AG04449 (cell line): Measurements from ENCODE around the gene PRKCH.

Source experiments
- CTCF ChIA-PET: fragments of 350-600 bp; formaldehyde crosslinking; extraction: SDS; loops from one replicate; lab custom pipeline; 2021; ENCODE audit warnings: antibody characterized with exemption; lab: Yijun Ruan, JAX
- POLR2A ChIA-PET: fragments of 400-600, 350-600 bp; formaldehyde crosslinking; extraction: SDS; loops from one replicate; lab custom pipeline; 2020; ENCODE audit warnings: antibody characterized with exemption, inconsistent platforms; lab: Yijun Ruan, JAX
- DNase-seq: peaks from one replicate; pipeline ENCODE4 v3.0.0-alpha.2; 2010; ENCODE audit warnings: low read depth, low spot score
- H3K4me3 ChIP-seq: 2 replicates; pipeline ENCODE4 v1.5.1; 2011; ENCODE audit warnings: low read depth, mild to moderate bottlenecking, control low read depth, low read length
- TF ChIP-seq, protein P1 (sequence below): IDR thresholded peaks from one replicate; pipeline ENCODE4 v1.5.1; 2011; ENCODE audit warnings: mild to moderate bottlenecking, moderate library complexity, low read length, control low read depth, inconsistent platforms; ENCODE audit not compliant: insufficient read depth; ENCODE audit errors: missing control alignments

The PRKCH gene

DNA sequence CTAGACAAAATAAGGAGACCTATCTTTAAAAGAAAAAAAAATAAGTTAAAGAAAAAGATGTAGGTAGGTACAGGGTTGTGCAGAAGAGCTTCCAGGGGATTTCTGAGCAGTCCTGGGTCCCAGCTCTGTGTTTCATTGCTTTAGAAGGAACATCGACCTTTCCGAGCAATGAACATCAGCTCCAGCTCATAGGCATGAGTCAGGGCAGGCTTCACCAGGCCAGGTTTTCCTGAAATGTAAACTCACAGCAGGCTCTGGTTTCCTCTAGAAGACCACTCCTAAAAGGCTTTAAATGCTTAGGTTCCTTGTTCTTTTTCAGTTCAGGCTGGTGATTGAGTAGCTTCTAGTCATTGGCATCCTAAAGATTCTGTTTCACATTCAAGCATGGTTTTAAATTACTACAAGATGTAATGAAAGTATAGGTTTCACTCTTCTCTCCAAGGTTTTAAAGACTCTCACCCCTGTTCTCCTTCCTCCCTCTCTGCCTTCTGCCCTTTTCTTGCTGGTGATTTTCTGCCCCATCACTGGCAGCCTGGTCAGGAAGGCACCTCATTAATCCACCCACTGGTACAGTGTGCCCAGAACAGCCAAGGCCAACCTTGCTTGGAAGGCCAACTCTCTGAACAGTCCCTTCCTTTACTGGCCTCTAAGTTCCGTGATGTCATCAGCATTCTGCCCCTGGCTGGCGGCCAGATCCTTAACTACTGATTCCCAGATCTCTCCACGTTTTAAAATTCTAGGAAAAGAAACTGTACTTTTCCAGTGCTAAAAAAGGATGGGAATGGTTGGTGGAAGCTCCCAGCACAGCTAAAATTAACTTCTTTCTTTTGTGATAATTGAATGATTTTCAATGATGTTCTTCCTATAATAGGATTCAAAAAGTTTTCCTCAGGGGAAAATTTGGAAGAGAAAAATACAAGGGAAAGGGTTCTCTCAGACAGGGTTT lies 264.5 kb downstream of the PRKCH start:
- ChIA-PET CTCF (interaction anchor here (0.6 to 3.7 kb wide), 6 partner anchors 10 to 116 kb away, joined by 3 to 13 read pairs (median 5); no protein-coding TSS in a partner anchor), POLR2A (interaction anchor here (0.7 to 1.6 kb wide), 15 partner anchors 10 to 167 kb away, joined by 3 to 13 read pairs (median 3); partner anchors contain the start of gene HIF1A)
- TF ChIP-seq, protein P1, sequence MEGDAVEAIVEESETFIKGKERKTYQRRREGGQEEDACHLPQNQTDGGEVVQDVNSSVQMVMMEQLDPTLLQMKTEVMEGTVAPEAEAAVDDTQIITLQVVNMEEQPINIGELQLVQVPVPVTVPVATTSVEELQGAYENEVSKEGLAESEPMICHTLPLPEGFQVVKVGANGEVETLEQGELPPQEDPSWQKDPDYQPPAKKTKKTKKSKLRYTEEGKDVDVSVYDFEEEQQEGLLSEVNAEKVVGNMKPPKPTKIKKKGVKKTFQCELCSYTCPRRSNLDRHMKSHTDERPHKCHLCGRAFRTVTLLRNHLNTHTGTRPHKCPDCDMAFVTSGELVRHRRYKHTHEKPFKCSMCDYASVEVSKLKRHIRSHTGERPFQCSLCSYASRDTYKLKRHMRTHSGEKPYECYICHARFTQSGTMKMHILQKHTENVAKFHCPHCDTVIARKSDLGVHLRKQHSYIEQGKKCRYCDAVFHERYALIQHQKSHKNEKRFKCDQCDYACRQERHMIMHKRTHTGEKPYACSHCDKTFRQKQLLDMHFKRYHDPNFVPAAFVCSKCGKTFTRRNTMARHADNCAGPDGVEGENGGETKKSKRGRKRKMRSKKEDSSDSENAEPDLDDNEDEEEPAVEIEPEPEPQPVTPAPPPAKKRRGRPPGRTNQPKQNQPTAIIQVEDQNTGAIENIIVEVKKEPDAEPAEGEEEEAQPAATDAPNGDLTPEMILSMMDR: no peak
- H3K4me3 ChIP-seq: no peak overlapping the region
- DNase-seq: no peak

DNA sequence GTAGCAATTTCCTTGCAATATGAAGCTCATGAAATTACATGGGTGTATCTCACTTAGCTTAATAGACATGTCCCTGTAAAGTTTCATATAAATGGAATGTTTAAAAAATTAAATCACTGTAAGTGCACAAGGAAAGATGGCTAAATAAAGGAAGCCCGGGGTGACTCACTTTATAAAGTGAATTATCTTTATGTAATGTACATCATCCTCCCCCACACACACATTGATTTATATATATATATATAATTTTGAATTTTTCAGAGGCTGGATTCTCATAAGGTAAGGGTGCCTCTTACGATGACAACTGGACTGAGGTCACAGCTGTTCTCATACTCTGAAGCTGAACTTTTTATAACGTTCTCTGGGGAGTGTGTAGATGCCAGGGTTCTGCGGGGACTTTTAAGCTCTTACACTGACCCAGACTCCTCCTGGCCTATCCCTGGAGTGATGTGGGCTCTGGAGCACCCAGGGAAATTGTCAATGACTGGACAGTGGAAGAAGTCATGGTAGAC lies 265.2 kb downstream of the PRKCH start:
- ChIA-PET POLR2A (interaction anchor here (0.7 to 1.6 kb wide), 12 partner anchors 9 to 167 kb away, joined by 3 to 13 read pairs (median 4); partner anchors contain the start of gene HIF1A), CTCF (interaction anchor here (1.0 to 3.7 kb wide), 6 partner anchors 10 to 116 kb away, joined by 3 to 13 read pairs (median 5); no protein-coding TSS in a partner anchor)
- TF ChIP-seq, protein P1: no peak
- H3K4me3 ChIP-seq: no peak overlapping the region
- DNase-seq: no peak

DNA sequence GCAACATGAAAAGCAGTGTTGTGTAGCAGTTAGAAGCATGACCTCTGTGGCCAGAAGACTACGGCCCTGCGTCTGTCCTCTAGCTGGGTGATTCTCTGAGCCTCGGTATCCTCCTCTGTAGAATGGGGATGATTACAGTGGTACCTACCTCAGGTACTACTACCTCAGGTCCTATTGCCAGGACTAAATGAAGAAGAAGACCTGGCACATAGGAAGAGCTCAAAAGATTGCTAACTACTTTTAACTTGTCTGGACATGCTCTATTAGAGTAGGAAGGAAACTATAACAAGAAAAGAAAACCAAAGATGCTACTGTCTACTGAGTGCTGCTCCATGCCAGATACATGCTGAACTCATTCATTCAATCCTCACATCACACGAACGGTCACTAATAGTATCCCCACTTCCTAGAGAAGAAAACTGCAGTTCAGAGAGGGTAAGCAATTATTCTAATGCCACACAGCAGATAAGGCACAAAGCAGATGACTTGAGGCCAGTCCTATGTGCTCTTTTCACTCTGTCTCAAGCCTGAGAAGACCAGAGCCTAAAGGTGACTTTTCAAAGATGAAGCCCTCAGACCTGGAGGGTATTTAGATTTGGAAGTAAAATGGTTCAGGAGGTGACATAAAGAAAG lies 265.8 kb downstream of the PRKCH start:
- DNase-seq: no peak
- ChIA-PET CTCF (interaction anchor here (1.1 to 3.7 kb wide), 3 partner anchors 11 to 111 kb away, joined by 3 to 13 read pairs (median 6); no protein-coding TSS in a partner anchor), POLR2A (interaction anchor here (1.0 to 1.6 kb wide), 6 partner anchors 13 to 130 kb away, joined by 3 to 13 read pairs (median 6); partner anchors contain the start of gene HIF1A)
- TF ChIP-seq, protein P1: no peak
- no peak overlapping the region for H3K4me3 ChIP-seq

DNA sequence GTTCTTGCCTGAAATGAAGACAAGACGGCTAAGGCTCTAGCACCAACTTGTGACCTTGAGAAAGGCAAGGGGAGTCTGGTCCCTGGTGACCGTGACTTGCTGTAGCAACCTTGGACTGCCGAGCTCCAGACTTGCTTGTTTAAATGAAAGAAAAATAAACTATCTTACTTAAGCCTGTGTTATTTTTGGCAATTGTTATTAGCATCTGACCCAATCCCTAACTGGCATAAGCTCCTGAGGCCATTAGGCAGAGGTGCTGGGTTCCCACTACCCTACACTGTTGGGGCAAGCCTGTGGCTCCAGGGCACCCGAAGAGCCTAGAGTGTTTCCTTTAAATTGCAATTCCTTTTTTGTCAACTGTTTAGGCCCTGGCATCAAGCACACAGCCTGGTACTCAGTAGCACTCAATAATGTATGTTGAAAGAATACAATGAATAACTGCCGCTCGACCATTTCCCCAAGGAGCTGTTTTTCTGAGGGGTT lies 267.1 kb downstream of the PRKCH start:
- no peak overlapping the region for H3K4me3 ChIP-seq
- TF ChIP-seq, protein P1: no peak
- DNase-seq: no peak
- ChIA-PET POLR2A (interaction anchor here (1.3 kb wide), 2 partner anchors 14 to 107 kb away, joined by 3 to 4 read pairs; partner anchors contain the start of gene HIF1A), CTCF (interaction anchor here (0.9 to 3.7 kb wide), 4 partner anchors 18 to 132 kb away, joined by 3 to 13 read pairs (median 4); no protein-coding TSS in a partner anchor)

DNA sequence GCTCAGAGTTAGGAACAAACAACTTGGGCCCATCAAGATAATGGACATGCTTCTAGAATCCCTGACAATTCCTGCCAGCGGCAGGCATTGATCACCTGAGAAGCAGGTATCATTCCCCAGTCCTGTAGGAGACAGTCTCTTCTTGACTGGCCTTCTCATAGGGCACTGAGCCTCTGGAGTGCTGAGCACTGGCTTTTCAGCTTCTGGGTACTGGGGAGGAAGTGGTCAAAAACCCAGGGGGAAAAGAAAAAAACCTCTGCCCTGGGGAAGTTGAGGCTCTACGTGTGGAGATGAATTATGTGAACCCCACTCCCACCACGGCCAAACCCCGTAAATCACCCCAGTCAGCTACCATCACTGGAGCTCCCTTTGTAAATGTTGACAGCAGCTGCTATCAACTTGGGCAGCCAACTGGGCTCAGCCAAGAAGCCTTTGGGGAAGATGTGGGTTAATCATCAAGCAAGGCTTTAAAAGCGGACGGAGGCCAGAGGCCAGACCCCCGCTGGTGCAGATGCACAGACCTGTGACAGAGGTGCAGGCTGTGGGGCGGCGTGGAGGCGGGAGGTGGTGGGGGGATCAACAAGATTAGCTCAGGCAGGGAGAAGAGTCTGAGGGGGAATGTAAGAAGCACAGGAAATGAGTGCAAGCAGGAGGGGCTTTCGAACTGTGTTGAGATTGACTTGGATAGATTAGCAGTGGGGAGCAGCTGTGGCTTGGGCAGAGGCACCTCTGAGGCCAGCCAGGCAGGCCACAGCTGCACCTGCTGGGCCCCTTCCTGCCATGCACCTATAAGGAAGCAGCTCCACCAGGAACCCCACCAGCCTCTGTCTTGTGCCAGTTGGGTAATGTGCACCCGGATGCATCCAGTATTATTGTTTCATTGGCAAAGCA lies 268.6 kb downstream of the PRKCH start:
- CTCF ChIA-PET: no interaction called here
- no peak for DNase-seq
- POLR2A ChIA-PET: no interaction called here
- TF ChIP-seq, protein P1: no peak
- H3K4me3 ChIP-seq: no peak overlapping the region
